SK-N-SH treated with all-trans-retinoic acid at 6 μM for 48 hours (cell line): ENCODE measurements around the gene POLD1.

Experiments used
- ARNTL ChIP-seq: fragments of 450-650 bp; formaldehyde crosslinking; IDR thresholded peaks from 2 replicates; pipeline ENCODE4 v1.5.0; 2020; ENCODE audit warnings: low read depth, mild to moderate bottlenecking, moderate library complexity, borderline replicate concordance
- CSRNP3 ChIP-seq: fragments of 250-450 bp; sonication (Bioruptor Pico); IDR thresholded peaks from 2 replicates; pipeline ENCODE4 v1.5.1; 2021; ENCODE audit warnings: mild to moderate bottlenecking, moderate library complexity
- GLIS3 ChIP-seq: fragments of 250-450 bp; sonication (Bioruptor Pico); IDR thresholded peaks from 2 replicates; pipeline ENCODE4 v1.5.0; 2020; ENCODE audit warnings: mild to moderate bottlenecking, moderate library complexity
- PPARA ChIP-seq: fragments of 250-450 bp; sonication (Bioruptor Pico); IDR thresholded peaks from 2 replicates; pipeline ENCODE4 v1.5.0; 2020; ENCODE audit warnings: mild to moderate bottlenecking, borderline replicate concordance
- RARB ChIP-seq: fragments of 250-450 bp; sonication (Bioruptor Pico); IDR thresholded peaks from 2 replicates; pipeline ENCODE4 v1.8.0; 2021; ENCODE audit warnings: mild to moderate bottlenecking, moderate library complexity
- TOX ChIP-seq: fragments of 250-450 bp; sonication (Bioruptor Pico); IDR thresholded peaks from 2 replicates; pipeline ENCODE4 v1.8.0; 2021; ENCODE audit warnings: mild to moderate bottlenecking, moderate library complexity, borderline replicate concordance
- ZFP3 ChIP-seq: fragments of 250-450 bp; sonication (Bioruptor Pico); IDR thresholded peaks from 2 replicates; pipeline ENCODE4 v1.5.0; 2020; ENCODE audit warnings: mild to moderate bottlenecking, moderate library complexity
- ZFP30 ChIP-seq: fragments of 450-650 bp; formaldehyde crosslinking; IDR thresholded peaks from 2 replicates; pipeline ENCODE4 v1.5.0; 2022; ENCODE audit warnings: mild to moderate bottlenecking, moderate library complexity
- ZNF70 ChIP-seq: fragments of 450-650 bp; formaldehyde crosslinking; IDR thresholded peaks from 2 replicates; pipeline ENCODE4 v1.5.0; 2020; ENCODE audit warnings: mild to moderate bottlenecking, moderate library complexity
- ZNF8 ChIP-seq: fragments of 450-650 bp; formaldehyde crosslinking; IDR thresholded peaks from 2 replicates; pipeline ENCODE4 v1.5.0; 2020; ENCODE audit warnings: mild to moderate bottlenecking, moderate library complexity

DNA sequence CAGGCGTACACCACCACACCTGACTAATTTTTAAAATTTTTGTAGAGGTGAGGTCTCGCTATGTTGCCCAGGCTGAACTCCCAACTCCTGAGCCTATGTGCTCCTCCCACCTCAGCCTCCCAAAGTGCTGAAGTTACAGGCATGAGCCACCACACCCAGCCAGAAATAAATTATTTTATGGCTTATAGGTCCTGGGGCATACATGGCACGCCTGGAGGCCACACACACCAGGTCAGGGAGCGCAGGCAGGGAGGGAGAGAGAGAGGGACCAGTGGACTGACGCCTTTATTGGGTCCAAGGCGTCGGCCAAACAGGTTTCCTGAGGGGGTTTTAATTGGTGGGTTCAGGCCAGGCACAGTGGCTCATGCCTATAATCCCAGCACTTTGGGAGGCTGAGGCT, 41.4 kb downstream of the POLD1 start:
- TF ChIP-seq GLIS3 (CRISPR knock-in tag) (no peak), ZNF8 (CRISPR knock-in tag) (no peak), PPARA (CRISPR knock-in tag) (no peak), RARB (CRISPR knock-in tag) (no peak), TOX (CRISPR knock-in tag) (no peak), ZFP3 (CRISPR knock-in tag) (no peak), ZFP30 (no peak), ARNTL (CRISPR knock-in tag) (no peak), CSRNP3 (CRISPR knock-in tag) (no peak), ZNF70 (CRISPR knock-in tag) (no peak)
